Measurements from ENCODE around the gene TPRX1.
"Not testable (repeated sequence)": the region's sequence is repeated elsewhere in the genome, so short reads cannot be mapped to it uniquely, and the experiment has no call there.

Gene TPRX1

GRCh38 chr19:47802521-47803043, 1.8 kb downstream of the TPRX1 start:
- DNase-seq (ENCODE audit: low read depth): no peak

- DNase-seq (ENCODE audit: low read depth): no peak
Measured at GRCh38 chr19:47801270-47801669, 3.1 kb downstream of the TPRX1 start.

- no peak for DNase-seq (ENCODE audit: low read depth)
Measured at GRCh38 chr19:47798904-47799266, 5.5 kb downstream of the TPRX1 start.

- DNase-seq (ENCODE audit: low read depth): no peak
Measured at GRCh38 chr19:47797996-47798903, 6.1 kb downstream of the TPRX1 start.

GRCh38 chr19:47796785-47797184, 7.6 kb downstream of the TPRX1 start:
- no peak for DNase-seq (ENCODE audit: low read depth)

- DNase-seq (ENCODE audit: low read depth): no peak
Measured at GRCh38 chr19:47794526-47794925, 9.8 kb downstream of the TPRX1 start.

GRCh38 chr19:47792616-47793015, 11.7 kb downstream of the TPRX1 start:
- DNase-seq (ENCODE audit: low read depth): no peak

GRCh38 chr19:47790398-47790814, 13.9 kb downstream of the TPRX1 start:
- peak; percentile 79 for DNase-seq (ENCODE audit: low read depth)

GRCh38 chr19:47789811-47790210, 14.5 kb downstream of the TPRX1 start:
- DNase-seq (ENCODE audit: low read depth): not testable (repeated sequence)

- DNase-seq (ENCODE audit: low read depth): not testable (repeated sequence)
Measured at GRCh38 chr19:47787307-47787706, 17.0 kb downstream of the TPRX1 start.

- no peak for DNase-seq (ENCODE audit: low read depth)
Measured at GRCh38 chr19:47786566-47786965, 17.8 kb downstream of the TPRX1 start.

GRCh38 chr19:47781590-47782262, 22.6 kb downstream of the TPRX1 start:
- DNase-seq (ENCODE audit: low read depth): no peak

GRCh38 chr19:47780215-47780551, 24.2 kb downstream of the TPRX1 start:
- DNase-seq (ENCODE audit: low read depth): no peak

- DNase-seq (ENCODE audit: low read depth): no peak
Measured at GRCh38 chr19:47779524-47780214, 24.7 kb downstream of the TPRX1 start.

- DNase-seq (ENCODE audit: low read depth): no peak
Measured at GRCh38 chr19:47778954-47779351, 25.4 kb downstream of the TPRX1 start.

GRCh38 chr19:47778049-47778953, 26.1 kb downstream of the TPRX1 start, which contains the start of gene SELENOW:
TSS of gene SELENOW (plus strand) at chr19:47778703. CDS start at chr19:47778786, 83 bp downstream.
- peak; percentile 62 for DNase-seq (ENCODE audit: low read depth)

GRCh38 chr19:47777245-47778048, 26.9 kb downstream of the TPRX1 start:
- not testable (repeated sequence) for DNase-seq (ENCODE audit: low read depth)

- DNase-seq (ENCODE audit: low read depth): no peak
Measured at GRCh38 chr19:47776568-47776967, 27.8 kb downstream of the TPRX1 start.

- DNase-seq (ENCODE audit: low read depth): not testable (repeated sequence)
Measured at GRCh38 chr19:47771291-47771690, 33.1 kb downstream of the TPRX1 start.

- no peak for DNase-seq (ENCODE audit: low read depth)
Measured at GRCh38 chr19:47769534-47769933, 34.8 kb downstream of the TPRX1 start.

- no peak for DNase-seq (ENCODE audit: low read depth)
Measured at GRCh38 chr19:47768604-47769003, 35.7 kb downstream of the TPRX1 start.
